Adipose tissue (tissue), 3 donors: ENCODE results near the gene INTS15. TPM values are rescaled to one million over a fixed set of nuclear protein-coding genes. Genes with fewer than 3 reads are reported as not detected.
"Not testable (repeated sequence)": the region's sequence is repeated elsewhere in the genome, so short reads cannot be mapped to it uniquely, and the experiment has no call there.

Experiments
- H3K27ac ChIP-seq: one replicate; pipeline ENCODE4 v1.5.1; 2013; ENCODE audit warnings: low read depth, low read length
- WGBS, 3 donors: extraction: QIAGEN DNeasy Blood & Tissue Kit; methylation state at CpG; one replicate each; pipeline ENCODE4 v1.1.7; 2013; 5-methylcytosine and 5-hydroxymethylcytosine counted together
- polyA plus RNA-seq, 3 donors: library from polyadenylated mRNA; stranded (reverse); fragments of 200-250 nt; gene quantifications; one replicate each; pipeline ENCODE4 v1.2.3, GENCODE V29; 2013
- donor health status: healthy with polysubstance abuse.
- donor health status: Bipolar disorder and iron deficiency.
- donor health status: healthy.

Gene INTS15
- polyA plus RNA-seq, 3 donors = 14.3 to 25.6 (median 18.7) TPM

DNA sequence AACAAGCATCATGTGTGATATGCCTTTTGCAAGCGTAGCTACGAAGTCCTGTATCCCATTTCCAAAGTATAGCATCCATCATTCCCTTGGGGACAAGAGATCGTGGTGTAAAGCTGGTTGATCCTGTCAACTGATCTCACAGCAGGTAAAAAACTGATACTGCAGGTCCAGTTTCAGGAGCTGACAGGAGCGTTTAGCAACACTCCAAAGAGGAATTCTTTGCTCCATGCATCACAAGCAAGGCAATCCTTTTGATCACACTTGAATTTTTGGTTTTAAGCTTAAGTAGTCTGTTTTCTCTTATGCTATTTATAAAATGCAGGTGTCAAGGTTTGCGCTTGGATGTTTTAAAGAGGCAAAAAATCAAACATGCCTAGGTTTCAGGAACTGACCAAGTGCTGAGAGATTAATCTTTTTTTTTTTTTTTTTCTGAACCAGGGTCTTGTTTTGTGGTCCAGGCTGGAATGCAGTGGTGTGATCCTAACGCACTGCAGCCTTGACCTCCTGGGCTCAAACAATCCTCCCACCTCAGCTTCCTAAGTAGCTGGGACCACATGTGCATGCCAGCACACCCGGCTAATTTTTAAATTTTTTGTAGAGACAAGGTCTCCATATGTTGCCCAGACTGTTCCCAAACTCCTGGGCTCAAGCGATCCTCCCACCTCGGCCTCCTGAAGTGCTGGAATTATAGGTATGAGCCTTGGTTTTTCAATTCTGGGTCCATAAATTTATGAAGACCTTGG lies 14.4 kb upstream of the INTS15 start:
- H3K27ac ChIP-seq = no peak overlapping the region
- 70 to 79% (median 77%) methylated on average over 9 of the region's 9 CpGs for WGBS, 3 donors

DNA sequence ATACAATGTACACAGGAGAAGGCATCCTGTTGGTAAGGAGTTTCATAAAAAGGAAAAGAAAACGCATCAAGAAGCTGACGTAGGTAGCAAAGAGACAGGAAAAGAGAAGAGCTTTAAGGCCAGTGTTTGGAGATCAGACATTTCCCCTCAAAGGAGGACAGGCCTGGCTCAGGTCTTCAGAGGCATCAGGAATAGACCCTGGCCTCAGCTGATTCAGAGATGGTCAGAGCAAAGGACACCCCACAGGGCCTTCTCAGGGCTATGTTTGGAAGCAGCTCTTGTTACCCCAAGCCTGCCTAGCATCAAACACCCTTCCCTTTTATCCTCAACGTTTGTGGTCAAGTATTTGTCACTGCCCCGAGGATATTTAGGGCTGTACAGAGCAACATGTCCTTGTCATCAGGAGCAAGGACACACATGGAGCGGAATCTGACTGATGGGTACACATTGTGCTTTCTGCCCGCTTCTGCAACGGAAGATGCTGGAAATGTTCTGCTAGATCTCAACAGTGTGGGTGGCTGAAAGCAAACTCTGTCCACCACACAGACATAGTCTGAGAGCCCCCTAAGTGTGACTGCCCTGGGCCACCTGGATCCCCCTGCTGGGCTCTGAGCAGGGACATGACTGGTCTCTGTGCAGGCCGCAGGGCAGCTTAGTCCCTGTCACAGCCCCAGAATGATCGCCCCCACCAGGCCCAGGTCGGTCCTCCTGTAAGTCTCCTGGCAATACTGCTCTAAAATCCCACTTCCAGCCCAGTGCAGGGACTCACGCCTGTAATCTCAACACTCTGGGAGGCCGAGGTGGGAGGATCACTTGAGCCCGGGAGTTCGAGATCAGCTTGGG lies 13.6 kb upstream of the INTS15 start:
- 68 to 75% (median 70%) methylated on average over 14 of the region's 14 CpGs for WGBS, 3 donors
- no peak overlapping the region for H3K27ac ChIP-seq

- H3K27ac ChIP-seq = not testable (repeated sequence)
- WGBS, 3 donors = 7 to 10% (median 8%) methylated on average over 14 of the region's 14 CpGs
Observed at GRCh38 chr7:6576867-6577368, 12.9 kb upstream of the INTS15 start.

- peak within 1 kb of the TSS; percentile 88 for H3K27ac ChIP-seq
- 11 to 15% (median 15%) methylated on average over 47 to 51 of the region's 51 CpGs for WGBS, 3 donors
Observed at GRCh38 chr7:6577369-6578113, 12.3 kb upstream of the INTS15 start, which contains the start of gene ZDHHC4. TSS of gene ZDHHC4 (plus strand) at chr7:6577454. CDS start at chr7:6580562, 3,108 bp downstream.

- peak overlapping the region; percentile 34 for H3K27ac ChIP-seq
- whole genome bisulfite sequencing, 3 donors = 83 to 93% (median 91%) methylated on average over 18 of the region's 18 CpGs
Observed at GRCh38 chr7:6578114-6579084, 11.4 kb upstream of the INTS15 start.

DNA sequence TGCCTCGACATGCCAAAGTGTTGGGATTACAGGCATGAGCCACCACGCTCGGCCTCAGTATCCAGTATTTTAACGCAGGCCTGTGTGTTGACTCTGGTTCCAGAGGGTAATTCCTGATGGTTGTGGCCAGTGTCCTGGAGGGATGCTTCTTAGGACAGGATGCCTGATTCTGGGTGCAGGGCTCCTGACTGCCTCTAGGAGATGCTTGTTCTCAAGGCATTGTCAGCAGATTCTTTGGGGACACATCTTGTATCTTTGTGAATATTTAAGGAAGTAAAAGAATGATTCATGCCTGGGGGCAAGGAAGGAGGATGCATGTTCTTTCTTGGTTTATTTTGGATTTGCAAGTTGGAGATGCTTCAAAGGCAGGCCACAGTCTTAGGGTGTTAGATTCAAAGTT lies 10.4 kb upstream of the INTS15 start:
- 86 to 97% (median 92%) methylated on average over 4 of the region's 4 CpGs for WGBS, 3 donors
- no peak overlapping the region for H3K27ac ChIP-seq

DNA sequence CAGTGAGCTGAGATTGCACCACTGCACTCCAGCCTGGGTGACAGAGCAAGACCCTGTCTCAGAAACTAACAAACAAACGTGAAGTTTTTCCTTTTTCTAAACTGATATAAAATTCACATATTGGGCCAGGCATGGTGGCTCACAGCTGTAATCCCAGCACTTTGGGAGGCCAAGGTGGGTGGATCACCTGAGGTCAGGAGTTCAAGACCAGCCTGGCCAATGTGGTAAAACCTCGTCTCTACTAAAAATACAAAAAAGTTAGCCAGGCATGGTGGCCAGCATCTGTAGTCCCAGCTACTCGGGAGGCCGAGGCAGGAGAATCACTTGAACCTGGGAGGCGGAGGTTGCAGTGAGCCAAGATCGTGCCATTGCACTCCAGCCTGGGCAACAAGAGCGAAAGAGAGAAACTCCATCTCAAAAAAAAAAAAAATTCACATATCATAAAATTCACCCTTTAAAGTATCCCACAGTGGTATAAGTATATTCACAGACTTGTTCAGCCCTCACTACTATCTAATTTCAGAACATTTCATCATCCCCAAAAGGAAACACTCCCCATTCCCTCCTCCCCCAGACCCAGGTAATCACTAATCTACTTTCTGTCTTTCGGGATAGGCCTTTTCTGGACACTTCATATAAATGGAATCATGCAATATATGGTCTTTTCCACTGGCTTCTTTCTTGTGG lies 3.9 kb upstream of the INTS15 start:
- H3K27ac ChIP-seq = not testable (repeated sequence)
- WGBS, 3 donors = 92 to 95% (median 94%) methylated on average over 8 of the region's 8 CpGs

- H3K27ac ChIP-seq = no peak overlapping the region
- 80 to 81% (median 80%) methylated on average over 9 of the region's 9 CpGs for WGBS, 3 donors
Observed at GRCh38 chr7:6588566-6588965, 1.3 kb upstream of the INTS15 start.

GRCh38 chr7:6589151-6589828 lies 531 bp upstream of the INTS15 start:
- no peak overlapping the region for H3K27ac ChIP-seq
- WGBS, 3 donors = 48 to 52% (median 49%) methylated on average over 19 to 22 of the region's 22 CpGs

DNA sequence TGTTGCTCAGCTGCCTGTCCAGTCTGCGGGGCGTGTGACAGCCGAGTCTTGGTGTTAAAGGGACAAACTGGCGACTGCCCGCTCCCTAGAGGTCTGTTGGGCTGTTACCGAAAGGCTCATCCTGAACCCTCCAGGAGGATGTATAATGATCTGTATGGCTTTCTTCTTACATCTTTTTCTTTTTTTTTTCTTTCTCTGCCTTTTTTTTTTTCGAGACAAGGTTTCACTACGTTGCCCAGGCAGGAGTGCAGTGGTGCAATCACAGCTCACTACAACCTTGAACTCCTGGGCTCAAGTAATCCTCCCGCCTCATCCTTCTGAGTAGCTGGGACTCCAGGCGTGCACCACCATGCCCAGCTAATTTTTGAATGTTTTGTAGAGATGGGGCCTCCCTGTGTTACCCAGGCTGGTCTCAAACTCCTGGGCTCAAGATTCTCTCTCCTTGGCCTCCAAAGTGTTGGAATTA lies 857 bp downstream of the INTS15 start:
- 8 to 13% (median 11%) methylated on average over 10 of the region's 10 CpGs for WGBS, 3 donors
- no peak overlapping the region for H3K27ac ChIP-seq

GRCh38 chr7:6600093-6600492 lies 10.3 kb downstream of the INTS15 start:
- no peak overlapping the region for H3K27ac ChIP-seq
- 94 to 96% (median 94%) methylated on average over 15 of the region's 15 CpGs for WGBS, 3 donors

GRCh38 chr7:6604458-6604857 lies 14.6 kb downstream of the INTS15 start:
- 90 to 94% (median 91%) methylated on average over 10 of the region's 10 CpGs for WGBS, 3 donors
- H3K27ac ChIP-seq = no peak overlapping the region

DNA sequence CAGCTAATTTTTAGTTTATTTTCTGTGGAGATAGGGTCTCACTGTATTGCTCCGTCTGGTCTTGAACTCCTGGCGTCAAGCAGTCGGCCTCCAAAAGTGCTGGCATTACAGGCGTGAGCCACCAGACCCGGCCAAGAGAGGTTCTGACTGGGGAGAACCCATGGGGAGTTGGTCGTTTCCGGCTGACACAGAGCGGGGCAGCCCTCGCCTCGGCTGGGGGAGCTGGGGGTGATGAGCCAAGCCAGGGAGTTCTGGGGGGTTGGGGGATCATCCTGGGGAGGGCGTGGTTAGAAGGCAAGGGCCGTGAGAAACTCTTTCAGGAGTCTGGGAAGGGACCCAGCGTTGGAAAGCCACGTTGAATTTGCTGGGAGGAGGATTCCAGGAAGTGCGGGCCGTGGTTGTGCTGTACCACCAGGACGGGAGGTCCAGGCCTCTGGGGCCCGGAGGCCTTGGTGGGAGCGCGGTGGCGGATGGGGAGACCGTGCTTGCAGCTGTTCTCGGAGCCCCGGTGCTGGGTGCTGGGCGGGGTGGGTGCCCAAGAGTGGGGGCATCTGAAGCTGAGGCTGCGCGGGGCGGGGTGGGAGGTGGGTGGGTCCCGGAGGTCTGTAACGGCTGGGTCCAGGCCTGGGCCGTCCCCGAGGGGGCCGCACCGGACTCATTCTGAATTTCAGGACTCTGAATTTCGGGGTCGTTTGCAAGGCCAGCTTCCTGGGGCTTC lies 17.2 kb downstream of the INTS15 start:
- no peak overlapping the region for H3K27ac ChIP-seq
- WGBS, 3 donors = 91 to 92% (median 91%) methylated on average over 33 to 36 of the region's 36 CpGs

GRCh38 chr7:6607651-6608051 lies 17.8 kb downstream of the INTS15 start:
- no peak overlapping the region for H3K27ac ChIP-seq
- 91 to 93% (median 92%) methylated on average over 29 to 38 of the region's 38 CpGs for WGBS, 3 donors

DNA sequence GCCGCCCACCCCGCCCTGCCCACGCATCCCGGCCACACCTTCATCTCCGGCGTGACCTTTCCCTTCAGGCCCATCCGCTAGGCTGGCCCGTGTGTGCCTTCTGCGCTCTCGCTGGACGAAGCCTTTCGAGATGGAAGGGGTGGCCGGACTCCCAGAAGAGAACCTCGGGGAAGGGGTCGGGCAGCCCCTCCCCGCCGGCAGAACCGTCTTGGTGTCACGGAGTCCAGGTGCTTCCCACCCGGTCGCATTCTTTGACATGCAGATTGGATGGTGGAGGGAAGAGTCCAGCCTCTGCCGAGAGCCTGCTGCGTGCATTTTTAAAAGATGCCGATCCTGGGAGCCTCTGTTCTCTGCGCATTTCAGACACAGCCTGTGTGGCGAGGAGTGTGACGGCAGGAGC lies 18.3 kb downstream of the INTS15 start:
- 91 to 94% (median 94%) methylated on average over 27 of the region's 27 CpGs for WGBS, 3 donors
- H3K27ac ChIP-seq = no peak overlapping the region

- 95 to 97% (median 95%) methylated on average over 12 of the region's 12 CpGs for WGBS, 3 donors
- H3K27ac ChIP-seq = no peak overlapping the region
Observed at GRCh38 chr7:6608794-6609193, 19.0 kb downstream of the INTS15 start.
